Measurements from ENCODE around the gene STON1.
"Not testable (repeated sequence)": the region's sequence is repeated elsewhere in the genome, so short reads cannot be mapped to it uniquely, and the experiment has no call there.

Gene STON1, protein sequence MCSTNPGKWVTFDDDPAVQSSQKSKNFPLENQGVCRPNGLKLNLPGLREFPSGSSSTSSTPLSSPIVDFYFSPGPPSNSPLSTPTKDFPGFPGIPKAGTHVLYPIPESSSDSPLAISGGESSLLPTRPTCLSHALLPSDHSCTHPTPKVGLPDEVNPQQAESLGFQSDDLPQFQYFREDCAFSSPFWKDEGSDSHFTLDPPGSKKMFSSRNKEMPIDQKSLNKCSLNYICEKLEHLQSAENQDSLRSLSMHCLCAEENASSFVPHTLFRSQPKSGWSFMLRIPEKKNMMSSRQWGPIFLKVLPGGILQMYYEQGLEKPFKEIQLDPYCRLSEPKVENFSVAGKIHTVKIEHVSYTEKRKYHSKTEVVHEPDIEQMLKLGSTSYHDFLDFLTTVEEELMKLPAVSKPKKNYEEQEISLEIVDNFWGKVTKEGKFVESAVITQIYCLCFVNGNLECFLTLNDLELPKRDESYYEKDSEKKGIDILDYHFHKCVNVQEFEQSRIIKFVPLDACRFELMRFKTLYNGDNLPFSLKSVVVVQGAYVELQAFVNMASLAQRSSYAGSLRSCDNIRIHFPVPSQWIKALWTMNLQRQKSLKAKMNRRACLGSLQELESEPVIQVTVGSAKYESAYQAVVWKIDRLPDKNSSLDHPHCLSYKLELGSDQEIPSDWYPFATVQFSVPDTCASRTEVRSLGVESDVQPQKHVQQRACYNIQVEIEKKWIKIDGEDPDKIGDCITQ

DNA sequence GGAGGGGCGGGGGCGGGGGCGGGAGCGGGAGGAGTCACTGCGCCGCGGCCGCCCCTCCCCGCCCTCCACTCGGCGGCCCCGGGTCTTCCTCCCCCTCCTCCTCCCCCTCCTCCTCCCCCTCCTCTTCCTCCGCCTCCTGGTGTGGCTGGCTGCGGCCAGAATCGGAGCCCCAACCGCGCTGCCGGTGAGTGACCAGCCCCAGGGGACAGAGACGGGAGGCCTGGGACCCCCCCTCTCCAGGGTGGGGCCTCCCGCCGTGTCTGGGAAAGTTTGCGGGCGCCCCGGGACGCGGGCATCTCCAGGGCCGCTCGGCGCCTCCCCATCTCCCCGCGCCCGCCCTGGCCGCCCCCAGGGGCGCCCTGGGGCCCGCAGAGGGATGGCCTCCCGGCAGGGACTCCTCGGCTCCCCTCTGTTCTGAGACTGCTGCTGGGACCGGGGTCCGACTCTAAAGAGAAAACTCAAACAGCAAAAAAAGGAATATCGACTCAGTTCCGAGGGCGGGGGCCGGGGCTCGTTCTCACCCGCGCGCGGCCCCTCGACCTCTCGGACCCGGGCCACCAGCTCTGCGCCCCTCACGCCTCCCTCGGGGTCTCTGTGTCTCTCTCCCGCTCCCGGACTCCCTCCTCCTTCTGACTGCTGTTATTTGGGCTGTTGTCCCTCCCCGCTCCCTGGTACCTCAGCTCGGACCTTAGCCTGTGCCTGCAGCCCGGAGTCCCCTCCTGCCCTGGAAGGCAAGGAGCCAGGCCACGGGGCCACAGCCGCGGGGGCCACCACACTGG, at the start of gene STON1:
TSS of gene STON1 (plus strand) at position 122 of the 779 bp plus-strand sequence. CDS start 50,480 bp downstream, outside the sequence.
- no peak for DNase-seq

DNA sequence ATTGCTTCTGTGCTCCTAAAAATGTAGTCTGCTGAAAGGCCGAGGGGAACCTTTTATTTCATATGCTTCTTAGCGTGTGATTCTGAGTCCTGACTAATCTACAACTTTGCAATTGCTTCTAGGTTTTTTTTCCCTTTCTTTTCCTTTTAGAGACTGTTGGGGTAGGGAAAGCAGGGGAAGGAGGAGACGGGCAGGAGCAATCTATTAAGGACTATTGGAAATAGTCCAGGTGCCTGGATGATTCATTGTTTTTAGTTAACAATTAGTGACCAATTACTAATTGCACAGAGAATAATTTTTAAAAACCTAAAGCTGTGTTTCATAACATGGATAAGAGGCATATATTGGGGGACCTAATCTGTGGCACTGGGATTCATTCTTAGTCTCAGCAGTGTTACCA, 49.4 kb upstream of the STON1 start:
- no peak for DNase-seq

DNA sequence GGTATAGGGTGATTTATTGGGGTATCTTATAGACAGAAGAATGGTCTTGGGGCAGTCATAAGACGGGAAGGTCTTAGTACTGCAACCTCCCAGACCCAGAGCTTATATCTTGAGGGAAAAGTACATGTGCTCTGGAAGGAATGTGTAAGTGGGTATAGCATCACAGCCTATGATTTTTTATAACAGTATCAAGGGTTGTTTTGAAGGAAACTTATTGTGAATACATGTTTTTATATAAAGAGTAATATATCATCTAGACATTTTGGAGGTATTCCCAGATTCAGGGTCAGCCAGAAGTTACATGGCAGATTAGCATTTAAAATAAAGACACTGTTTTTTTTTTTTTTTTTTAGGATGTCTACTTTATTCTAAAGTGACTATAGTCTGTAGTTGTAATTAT, 47.6 kb upstream of the STON1 start:
- DNase-seq: peak; percentile 28

DNA sequence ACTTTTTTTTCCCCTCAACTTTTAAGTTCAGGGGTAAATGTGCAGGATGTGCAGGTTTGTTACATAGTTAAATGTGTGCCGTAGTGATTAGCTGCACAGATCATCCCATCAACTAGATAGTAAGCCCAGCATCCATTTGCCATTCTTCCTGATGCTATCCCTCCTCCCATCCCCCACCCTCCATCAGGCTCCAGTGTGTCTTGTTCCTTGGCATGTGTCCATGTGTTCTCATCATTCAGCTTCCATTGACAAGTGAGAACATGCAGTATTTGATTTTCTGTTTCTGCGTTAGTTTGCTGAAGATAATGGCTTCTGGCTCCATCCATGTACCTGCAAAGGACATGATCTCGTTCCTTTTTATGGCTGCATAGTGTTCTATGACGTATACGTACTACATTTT, 47.2 kb upstream of the STON1 start:
- DNase-seq: no peak

DNA sequence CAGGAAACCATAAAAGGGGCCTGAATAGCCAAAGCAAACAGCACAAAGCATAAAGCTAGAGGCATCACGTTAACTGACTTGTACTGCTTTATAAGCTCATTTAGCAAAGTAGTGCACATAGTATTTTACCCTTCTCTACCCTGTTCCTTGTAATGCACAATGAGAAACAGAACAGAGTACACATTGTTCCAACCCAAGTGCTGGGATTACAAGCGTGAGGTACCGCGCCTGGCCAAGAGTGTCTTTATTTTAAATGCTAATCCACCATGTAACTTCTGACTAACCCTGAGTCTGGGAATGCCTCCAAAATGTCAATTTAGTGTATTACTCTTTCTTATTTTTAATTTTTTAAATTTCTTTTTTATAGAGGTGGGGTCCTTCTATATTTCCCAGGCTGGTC, 46.4 kb upstream of the STON1 start:
- DNase-seq: no peak

DNA sequence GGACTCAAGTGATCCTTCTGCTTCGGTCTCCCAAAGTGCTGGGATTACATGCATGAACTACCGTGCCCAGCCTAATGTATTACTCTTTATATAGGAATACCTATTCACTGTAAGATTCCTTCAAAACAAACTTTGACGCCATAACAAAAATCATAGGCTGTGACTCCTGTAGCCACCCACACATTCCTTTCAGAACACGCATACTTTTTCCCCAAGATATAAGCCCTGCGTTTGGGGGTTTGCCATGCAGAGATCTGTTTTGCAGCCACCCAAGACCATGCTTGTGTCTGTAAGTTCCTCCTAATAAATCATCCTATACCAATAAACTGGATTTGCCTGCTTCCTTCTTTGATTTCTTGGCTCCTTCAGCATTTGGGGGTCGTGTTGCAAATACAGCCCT, 46.0 kb upstream of the STON1 start:
- DNase-seq: no peak

DNA sequence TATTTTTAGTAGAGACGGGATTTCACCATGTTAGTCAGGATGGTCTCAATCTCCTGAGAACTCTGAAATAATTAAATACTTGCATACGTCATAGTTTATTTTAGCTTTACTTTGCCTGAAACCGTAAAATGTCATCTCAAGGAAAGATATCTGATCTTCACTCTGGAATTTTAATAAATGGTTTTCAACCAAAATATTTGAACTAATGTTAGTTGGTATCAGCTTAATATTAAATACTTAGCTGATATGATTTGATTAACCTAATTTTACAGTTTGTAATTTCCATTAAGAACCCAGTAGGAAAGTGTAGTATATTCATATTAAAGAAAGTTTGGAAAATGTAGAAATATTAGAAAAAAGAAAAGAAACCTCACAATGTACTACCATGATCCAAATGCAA, 41.4 kb upstream of the STON1 start:
- DNase-seq: no peak

DNA sequence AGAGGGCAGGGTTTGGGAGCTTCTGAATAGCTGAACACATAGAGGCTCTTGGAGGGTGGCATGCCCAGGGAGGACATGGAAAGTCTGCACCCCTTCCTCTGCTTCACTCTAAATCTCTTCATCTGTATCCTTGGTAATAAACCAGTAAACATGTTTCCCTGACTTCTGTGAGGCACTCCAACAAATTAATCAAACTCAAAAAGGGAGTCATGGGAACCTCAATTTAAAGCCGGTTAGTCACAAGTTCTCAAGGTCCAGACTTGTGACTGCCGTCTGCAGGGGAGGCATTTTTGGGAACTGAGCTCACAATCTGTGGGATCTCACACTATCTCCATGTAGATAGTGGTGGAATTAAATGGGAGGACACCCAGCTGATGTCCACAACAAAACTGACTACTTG, 33.1 kb upstream of the STON1 start:
- DNase-seq: no peak

DNA sequence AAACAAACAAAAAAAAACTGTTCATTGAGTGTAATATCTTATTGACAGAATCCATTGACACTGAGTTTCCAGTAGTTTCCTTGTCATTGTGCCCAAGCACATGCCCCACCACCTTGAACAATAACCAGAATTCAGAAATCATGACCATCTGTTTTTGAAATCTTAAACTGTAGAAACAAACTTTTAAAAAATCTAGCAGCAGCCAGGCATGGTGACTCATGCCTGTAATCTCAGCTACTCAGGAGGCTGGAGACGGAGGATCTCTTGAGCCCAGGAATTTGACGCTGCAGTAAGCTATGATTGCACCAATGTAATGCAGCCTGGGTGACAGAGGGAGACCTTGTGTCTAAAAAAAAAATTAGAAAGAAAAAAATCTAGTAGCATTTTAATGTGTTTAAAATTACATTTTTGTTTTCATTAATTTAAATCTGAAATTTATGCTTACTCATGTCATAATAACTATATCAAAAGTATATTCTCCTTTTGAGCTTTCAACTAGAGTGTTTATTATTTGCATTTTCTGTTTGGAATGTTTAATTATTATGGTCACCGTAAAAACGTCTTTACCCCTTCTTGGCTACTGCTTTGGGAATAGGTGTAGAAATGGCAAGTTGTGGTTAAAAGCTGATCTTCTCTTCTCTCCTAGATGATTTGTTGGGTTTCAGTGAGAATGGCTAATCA, 25.2 kb upstream of the STON1 start:
- DNase-seq: no peak

DNA sequence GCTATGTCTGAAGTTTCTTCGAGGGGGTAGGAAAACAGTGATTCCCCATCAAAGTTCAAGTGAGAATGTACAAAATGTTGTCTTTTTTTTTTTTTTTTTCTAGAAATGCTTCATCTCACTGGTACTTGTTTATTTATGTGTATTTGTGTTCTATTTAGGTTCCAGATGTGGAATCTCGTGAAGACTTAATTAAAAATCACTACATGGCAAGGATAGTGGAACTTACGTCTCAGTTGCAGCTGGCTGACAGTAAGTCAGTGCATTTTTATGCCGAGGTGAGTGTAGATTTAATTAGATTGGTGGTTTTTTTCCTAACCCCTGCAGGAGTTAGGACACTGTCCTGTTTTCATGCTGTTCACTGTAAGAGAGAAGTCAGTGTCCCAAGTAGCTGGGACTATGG, 22.8 kb upstream of the STON1 start:
- no peak for DNase-seq

DNA sequence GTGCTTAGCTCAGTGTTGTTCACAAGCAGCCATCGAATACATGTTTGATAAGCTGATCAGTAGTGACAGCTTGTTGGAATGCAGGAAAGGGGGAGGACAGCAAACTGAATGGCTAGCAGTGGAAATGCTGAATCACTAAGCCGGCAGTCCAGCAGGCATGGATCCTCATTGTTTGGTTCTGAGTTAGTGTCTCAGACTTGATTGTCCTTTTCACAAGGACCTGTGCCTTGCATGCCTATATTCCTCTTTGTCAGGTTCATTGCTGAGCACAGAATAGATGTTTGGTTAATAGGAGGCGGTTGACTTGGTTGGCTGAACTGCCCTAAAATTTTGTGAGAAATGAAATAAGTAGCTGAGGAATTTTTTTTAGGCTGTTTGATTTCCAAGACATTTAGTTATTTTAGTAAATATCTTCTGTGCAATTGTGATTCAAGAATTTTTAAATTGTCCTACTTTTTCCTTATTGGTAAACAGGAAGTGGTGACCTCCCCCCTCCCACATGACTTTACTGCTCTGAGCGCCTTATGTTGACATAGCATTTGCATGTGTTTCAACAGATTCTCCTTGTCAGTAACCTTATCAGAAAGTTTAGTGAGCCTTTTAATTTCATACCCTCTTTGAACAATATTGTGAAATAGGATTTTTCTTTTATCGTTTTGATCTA, 21.4 kb upstream of the STON1 start:
- DNase-seq: no peak

DNA sequence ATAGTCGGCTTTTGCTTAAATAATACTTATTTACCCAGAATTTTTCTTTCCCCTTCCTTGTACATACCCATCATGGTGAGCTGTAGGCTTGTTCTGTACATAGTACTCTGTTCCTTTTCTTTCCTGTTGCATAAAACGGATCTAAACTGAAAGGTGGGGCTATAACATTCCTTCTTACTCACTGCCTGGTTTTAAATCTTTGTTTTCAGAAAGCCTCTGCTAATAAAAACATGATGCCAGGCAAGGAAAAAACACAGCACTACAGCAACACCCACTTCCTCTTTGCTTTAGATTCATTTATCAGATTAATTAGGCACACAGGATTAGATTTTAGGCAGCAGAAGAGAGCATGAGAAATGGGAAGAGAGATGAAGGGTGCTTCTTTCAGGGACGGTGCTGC, 19.6 kb upstream of the STON1 start:
- no peak for DNase-seq

DNA sequence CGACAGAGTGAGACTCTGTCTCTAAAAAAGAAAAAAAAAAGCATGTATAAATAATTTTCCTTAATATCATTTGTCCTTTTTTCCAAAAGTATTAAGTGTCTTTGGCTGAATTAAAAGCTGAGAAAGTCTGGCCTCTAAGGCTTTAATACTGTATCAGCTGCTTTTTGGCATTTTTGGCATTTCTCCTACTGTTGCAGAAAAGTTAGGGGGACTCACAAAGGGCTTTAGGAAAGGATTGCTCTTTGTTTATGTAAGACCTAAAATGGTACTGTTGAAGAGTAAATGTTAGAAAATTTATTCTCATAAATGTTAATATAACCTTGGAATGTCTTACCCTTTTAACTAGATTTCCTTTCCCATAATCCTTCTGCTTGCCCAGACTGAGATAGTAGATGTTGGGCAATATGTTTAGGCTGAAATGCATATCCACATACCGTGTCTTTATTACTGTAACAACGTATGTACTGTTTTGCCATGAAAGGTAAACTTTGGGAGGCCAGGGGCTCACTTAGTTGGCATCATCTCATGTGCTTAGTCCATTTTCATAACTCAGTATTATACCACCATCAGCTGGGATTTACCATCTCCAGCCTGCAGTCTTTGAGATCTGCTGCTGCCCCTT, 18.0 kb upstream of the STON1 start:
- DNase-seq: no peak

DNA sequence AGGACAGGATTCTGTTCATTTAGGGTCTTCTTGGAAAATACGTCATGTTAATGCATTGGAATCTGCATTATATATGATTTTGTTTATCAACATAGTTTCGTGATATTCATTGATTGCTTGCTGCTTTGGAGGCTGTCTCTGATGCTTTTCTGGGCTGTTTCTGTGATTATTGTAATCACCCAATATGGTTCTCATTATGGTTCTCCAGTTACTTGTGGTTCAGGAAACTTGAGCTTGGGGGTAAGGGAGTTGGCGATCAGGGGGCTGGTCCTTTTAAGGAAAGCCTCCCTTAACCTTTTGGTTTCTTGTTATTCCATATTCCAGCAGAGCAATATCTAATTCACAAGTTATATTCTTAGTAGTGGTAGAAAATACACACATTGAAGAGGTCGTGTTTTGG, 17.4 kb upstream of the STON1 start:
- no peak for DNase-seq

DNA sequence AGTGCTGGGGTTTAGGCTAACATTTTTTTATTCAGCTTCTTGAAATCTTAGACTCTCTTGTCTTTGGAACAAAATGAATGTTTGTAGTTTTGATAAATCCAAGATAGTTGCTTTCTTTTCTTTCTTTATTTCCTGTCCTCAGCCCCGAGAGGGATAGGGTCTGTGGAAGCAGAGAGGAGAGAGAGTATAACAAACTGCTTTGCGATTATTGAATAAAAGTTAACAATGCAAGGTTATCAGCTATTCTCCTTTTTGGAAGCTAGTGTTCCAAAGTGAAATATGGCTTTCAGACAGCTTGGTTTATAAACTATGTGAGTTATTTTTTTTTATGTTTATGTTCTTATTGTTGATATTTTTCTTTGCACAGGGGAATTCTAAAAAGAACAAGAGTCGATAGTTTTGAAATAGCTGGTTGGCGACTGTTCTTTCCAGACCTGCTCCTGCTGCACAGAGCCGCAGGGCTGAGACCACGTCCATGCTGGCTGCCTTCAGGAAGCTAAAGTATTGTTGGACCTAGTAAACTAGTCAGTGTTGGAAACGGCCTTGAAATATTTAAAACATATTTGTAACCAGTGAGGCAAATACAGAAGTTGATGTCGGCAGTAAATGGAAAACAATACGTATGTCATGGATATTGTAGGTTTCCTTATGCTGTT, 15.5 kb upstream of the STON1 start:
- no peak for DNase-seq

DNA sequence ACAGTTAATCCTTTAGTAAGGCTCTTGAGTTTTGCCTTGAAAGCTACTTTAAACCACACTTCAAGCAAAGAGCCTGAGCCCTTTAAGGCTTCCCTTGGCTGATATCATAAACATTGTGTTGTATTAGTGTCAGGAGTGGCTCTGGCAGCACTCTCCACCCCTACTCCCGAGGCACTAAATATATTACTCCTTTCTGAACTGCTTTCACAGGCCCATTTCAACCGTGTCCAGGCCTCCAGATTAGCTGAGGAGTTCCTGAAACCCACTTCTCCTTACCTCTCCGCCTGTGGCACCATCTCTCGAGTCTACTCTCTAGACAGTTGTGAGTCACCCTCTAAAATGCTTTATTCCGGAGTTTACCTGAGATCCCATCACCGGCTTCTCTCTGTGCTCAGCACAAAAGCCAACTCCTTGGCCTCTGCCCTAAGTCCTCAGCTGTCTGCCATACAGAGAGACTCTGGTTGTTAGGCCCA, 14.4 kb upstream of the STON1 start:
- DNase-seq: no peak

DNA sequence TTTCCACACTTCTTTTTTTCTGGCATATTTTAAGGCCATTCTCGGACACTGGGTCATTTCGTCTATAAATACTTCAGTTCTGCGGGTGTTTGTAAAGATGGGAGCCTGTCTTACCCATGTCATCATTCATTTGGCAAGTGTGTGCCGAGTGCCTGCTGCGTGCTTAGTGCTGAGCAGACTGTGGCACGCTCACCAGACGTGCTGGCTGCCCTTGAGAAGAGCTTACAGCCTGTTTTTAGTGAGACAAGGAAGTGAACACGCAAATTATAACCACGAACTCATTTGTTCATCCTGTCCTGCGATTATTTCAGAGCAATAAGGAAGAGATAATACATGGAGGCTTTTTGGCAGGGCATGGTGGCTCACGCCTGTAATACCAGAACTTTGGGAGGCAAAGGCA, 10.4 kb upstream of the STON1 start:
- no peak for DNase-seq

DNA sequence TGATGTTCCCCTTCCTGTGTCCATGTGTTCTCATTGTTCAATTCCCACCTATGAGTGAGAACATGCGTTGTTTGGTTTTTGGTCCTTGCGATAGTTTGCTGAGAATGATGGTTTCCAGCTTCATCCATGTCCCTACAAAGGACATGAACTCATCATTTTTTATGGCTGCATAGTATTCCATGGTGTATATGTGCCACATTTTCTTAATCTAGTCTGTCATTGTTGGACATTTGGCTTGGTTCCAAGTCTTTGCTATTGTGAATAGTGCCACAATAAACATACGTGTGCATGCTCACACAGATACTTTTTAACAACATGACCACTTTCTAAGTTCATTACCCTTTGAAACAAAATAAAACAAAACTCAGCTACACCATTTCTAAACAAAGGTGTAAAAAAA, 5.2 kb upstream of the STON1 start:
- DNase-seq: not testable (repeated sequence)

DNA sequence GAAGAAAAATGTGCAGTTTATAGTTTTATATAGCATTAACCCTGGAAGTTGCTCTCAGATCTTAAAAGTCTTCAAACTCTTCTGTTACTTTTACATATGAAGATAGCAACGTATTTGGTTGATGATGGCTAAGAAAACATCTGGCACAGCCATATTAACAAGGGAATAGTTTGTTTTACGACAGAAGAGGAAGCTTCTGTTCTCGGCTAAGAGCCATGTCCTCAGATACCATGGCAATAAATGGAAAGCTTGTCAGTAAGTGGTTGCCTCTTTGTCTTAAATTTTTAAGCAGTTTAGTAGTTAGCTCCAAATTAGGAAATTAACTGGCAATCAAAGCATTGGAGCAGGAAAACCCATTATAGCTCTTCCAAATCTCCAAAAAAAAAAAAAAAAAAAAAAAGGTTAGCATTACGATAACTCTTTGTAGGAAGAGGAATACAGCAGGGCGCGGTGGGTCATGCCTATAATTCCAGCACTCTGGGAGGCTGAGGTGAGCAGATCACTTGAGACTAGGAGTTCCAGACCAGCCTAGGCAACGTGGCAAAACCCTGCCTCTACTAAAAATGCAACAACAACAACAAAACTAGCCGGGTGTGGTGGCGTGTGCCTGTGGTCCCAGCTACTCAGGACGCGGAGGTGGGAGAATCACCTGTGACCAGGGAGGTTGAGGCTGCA, 4.5 kb upstream of the STON1 start:
- no peak for DNase-seq

DNA sequence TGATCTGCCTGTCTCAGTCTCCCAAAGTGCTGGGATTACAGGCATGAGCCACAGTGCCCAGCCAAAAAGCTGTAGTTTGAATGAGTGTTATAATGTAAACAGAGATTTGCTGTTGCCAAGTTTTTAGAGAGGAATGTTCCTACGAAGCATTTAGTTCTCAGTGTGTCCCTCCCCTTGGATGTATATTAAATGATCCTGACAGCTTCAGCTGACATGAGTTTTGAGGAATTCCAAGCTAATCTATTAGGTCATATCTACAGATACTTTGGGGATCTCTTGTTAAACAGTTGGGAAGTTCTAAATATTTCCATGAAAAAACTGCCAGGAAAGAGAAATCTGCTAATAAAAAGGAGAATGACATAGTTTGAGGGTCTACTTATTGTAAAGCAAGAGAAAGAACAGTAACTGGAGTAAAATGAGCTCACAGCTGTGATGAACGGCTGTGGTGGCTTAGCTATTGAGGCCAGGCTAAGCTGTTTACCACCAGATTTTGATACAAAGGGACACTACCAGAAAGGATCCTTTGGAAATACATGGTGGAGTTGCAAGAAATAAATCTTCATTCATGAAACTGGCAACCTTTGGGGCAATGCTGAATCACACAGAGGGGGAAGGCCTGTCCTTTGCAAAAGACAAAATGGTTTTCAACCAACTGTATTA, 2.6 kb upstream of the STON1 start:
- DNase-seq: no peak
